NCI-H524 (cell line): ENCODE results near the gene LENEP.
A peak's percentile ranks its signal among the peaks of the same experiment; 100 is the strongest.

Source experiments
- DNase-seq, 2 experiments: peaks; one replicate each; lab custom pipeline; 2025; lab: John Stamatoyannopoulos, UW

The LENEP gene

GRCh38 chr1:154993572-154994268 lies at the start of gene LENEP:
Gene LENEP, plus strand, starts transcription at chr1:154993586. Its CDS starts 22 bp downstream, at chr1:154993608.
- DNase-seq = no peak

GRCh38 chr1:154943649-154944400 lies 49.6 kb upstream of the LENEP start:
- DNase-seq = peak; percentile 8 to 21

GRCh38 chr1:154944401-154945159 lies 48.8 kb upstream of the LENEP start:
- no peak for DNase-seq

GRCh38 chr1:154945160-154945961 lies 48.0 kb upstream of the LENEP start:
- no peak for DNase-seq

GRCh38 chr1:154945962-154946850 lies 47.2 kb upstream of the LENEP start:
- DNase-seq = no peak

- DNase-seq = no peak
Observed at GRCh38 chr1:154948079-154948478, 45.3 kb upstream of the LENEP start.

- DNase-seq = no peak
Observed at GRCh38 chr1:154951901-154952657, 41.3 kb upstream of the LENEP start.

GRCh38 chr1:154952664-154953063 lies 40.7 kb upstream of the LENEP start:
- no peak for DNase-seq

GRCh38 chr1:154953611-154954038 lies 39.8 kb upstream of the LENEP start:
- no peak for DNase-seq

- no peak for DNase-seq
Observed at GRCh38 chr1:154954541-154954940, 38.8 kb upstream of the LENEP start.

GRCh38 chr1:154955039-154955717 lies 38.2 kb upstream of the LENEP start:
- peak; percentile 87 to 88 for DNase-seq

- peak; percentile 84 to 90 for DNase-seq
Observed at GRCh38 chr1:154955718-154956543, 37.5 kb upstream of the LENEP start, which contains the start of gene PBXIP1. Gene PBXIP1, minus strand, starts transcription at chr1:154956099. Its CDS starts 2,378 bp downstream, at chr1:154953721.

GRCh38 chr1:154956544-154956941 lies 36.8 kb upstream of the LENEP start:
- peak in 1 of 2 experiments; percentile 65 for DNase-seq

GRCh38 chr1:154957091-154957657 lies 36.2 kb upstream of the LENEP start:
- no peak for DNase-seq

- no peak for DNase-seq
Observed at GRCh38 chr1:154958036-154958435, 35.4 kb upstream of the LENEP start.

- DNase-seq = no peak
Observed at GRCh38 chr1:154958681-154959425, 34.5 kb upstream of the LENEP start.

- DNase-seq = no peak
Observed at GRCh38 chr1:154959426-154959780, 34.0 kb upstream of the LENEP start.
